ENCODE data around the gene ATP8B4. TPM values are rescaled to one million over a fixed set of nuclear protein-coding genes. Genes with fewer than 3 reads are reported as not detected.

ATP8B4 gene
- total and polyA plus RNA-seq, 2 donors (not counting 1 experiment from before 2014, with no cell fraction given): 3.5 to 19.5 TPM

GRCh38 chr15:49904296-49904695, 214.7 kb downstream of the ATP8B4 start:
- no peak for DNase-seq (ENCODE audit: low read depth in 2 of 2)
- TF ChIP-seq, protein P1, sequence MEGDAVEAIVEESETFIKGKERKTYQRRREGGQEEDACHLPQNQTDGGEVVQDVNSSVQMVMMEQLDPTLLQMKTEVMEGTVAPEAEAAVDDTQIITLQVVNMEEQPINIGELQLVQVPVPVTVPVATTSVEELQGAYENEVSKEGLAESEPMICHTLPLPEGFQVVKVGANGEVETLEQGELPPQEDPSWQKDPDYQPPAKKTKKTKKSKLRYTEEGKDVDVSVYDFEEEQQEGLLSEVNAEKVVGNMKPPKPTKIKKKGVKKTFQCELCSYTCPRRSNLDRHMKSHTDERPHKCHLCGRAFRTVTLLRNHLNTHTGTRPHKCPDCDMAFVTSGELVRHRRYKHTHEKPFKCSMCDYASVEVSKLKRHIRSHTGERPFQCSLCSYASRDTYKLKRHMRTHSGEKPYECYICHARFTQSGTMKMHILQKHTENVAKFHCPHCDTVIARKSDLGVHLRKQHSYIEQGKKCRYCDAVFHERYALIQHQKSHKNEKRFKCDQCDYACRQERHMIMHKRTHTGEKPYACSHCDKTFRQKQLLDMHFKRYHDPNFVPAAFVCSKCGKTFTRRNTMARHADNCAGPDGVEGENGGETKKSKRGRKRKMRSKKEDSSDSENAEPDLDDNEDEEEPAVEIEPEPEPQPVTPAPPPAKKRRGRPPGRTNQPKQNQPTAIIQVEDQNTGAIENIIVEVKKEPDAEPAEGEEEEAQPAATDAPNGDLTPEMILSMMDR (conservative IDR thresholded peaks at IDR 0.05 in 1 of 2, IDR thresholded peaks at IDR 0.05 in 1 of 2; ENCODE audit: low read depth in 1 of 2, low read length in 2 of 2): no peak
- no peak for TF ChIP-seq EZH2 (IDR thresholded peaks at IDR 0.05; ENCODE audit: low read length, missing control alignments)
- Histone ChIP-seq H4K20me1 (ENCODE audit: control insufficient read depth, extremely low read depth, insufficient read depth, low read length) (no peaks in the 10 kb centered on the region), H3K4me1 (ENCODE audit: control insufficient read depth, extremely low read depth, insufficient read depth, low read length) (peaks cover 19% of the 10 kb centered on the region), H2AFZ (ENCODE audit: low read length) (no peak overlapping the region), H3K36me3 (ENCODE audit: control insufficient read depth, insufficient read depth, low read length) (no peaks in the 10 kb centered on the region), H3K4me3 (replicated peaks in 1 of 4; ENCODE audit: control extremely low read depth in 1 of 4, insufficient read depth in 1 of 4, low read depth in 3 of 4, low read length in 4 of 4) (no peak overlapping the region), H3K27me3 (ENCODE audit: control insufficient read depth, insufficient read depth, low read length) (no peaks in the 10 kb centered on the region), H3K9ac (ENCODE audit: insufficient read depth, low read length) (no peak overlapping the region), H3K79me2 (ENCODE audit: control insufficient read depth, insufficient read depth, low read length) (no peaks in the 10 kb centered on the region), H3K9me3 (ENCODE audit: control insufficient read depth, insufficient read depth, low read depth, low read length) (no peaks in the 10 kb centered on the region), H3K27ac (ENCODE audit: insufficient read depth, low read length) (no peak overlapping the region), H3K4me2 (ENCODE audit: extremely low read depth, insufficient read depth, low read length) (no peak overlapping the region)

DNA sequence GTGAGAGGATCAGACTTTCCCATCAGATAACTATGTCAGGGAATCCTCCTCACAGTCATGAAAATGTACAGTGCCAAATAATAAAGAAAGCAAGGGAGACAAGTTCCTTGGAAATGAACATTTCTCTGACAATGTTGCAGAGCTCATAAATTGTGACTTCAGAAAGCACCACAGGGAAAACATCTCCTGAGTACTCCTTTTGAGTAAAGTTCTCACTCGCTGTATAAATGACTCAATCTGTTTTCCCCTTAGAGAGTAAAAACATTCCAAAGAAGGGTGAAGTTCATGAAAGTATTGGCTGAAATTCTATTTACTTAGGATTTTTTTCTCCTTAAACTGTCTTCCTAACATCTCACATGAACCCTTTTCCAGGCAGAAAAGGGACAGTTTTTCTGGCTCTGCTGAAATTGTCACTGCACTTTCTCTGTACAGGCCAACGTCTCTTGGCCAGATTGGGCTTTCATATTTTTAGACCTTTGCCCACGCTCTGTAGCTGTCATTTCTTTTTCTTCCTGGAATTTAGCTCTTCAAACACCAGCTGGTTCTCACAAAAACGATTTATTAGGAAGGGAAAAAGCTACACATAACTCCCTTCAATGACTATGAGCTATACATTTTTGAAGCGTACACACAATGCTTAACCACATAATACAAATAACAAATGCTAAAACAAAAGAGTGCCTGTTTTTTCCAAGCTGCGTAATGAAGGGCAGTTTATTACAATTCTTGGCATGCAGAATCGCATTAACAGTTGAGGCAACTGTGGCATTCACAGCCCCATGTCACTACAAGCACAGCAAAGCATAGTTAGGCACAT, 216.1 kb downstream of the ATP8B4 start:
- no peaks in the 10 kb centered on the region for H4K20me1 ChIP-seq (ENCODE audit: control insufficient read depth, extremely low read depth, insufficient read depth, low read length)
- H2AFZ ChIP-seq (ENCODE audit: low read length): peak overlapping the region; percentile 37
- H3K27me3 ChIP-seq (ENCODE audit: control insufficient read depth, insufficient read depth, low read length): no peaks in the 10 kb centered on the region
- no peak for TF ChIP-seq EZH2 (IDR thresholded peaks at IDR 0.05; ENCODE audit: low read length, missing control alignments)
- TF ChIP-seq, protein P1 (conservative IDR thresholded peaks at IDR 0.05 in 1 of 2, IDR thresholded peaks at IDR 0.05 in 1 of 2; ENCODE audit: low read depth in 1 of 2, low read length in 2 of 2): no peak
- peak; percentile 70 to 82 for DNase-seq (ENCODE audit: low read depth in 2 of 2)
- no peak overlapping the region for H3K4me3 ChIP-seq (replicated peaks in 1 of 4; ENCODE audit: control extremely low read depth in 1 of 4, insufficient read depth in 1 of 4, low read depth in 3 of 4, low read length in 4 of 4)
- peak overlapping the region; percentile 28 for H3K9ac ChIP-seq (ENCODE audit: insufficient read depth, low read length)
- H3K9me3 ChIP-seq (ENCODE audit: control insufficient read depth, insufficient read depth, low read depth, low read length): no peaks in the 10 kb centered on the region
- H3K27ac ChIP-seq (ENCODE audit: insufficient read depth, low read length): peak overlapping the region; percentile 67
- no peaks in the 10 kb centered on the region for H3K36me3 ChIP-seq (ENCODE audit: control insufficient read depth, insufficient read depth, low read length)
- no peaks in the 10 kb centered on the region for H3K79me2 ChIP-seq (ENCODE audit: control insufficient read depth, insufficient read depth, low read length)
- H3K4me1 ChIP-seq (ENCODE audit: control insufficient read depth, extremely low read depth, insufficient read depth, low read length): peaks cover 19% of the 10 kb centered on the region
- peak overlapping the region; percentile 55 for H3K4me2 ChIP-seq (ENCODE audit: extremely low read depth, insufficient read depth, low read length)

DNA sequence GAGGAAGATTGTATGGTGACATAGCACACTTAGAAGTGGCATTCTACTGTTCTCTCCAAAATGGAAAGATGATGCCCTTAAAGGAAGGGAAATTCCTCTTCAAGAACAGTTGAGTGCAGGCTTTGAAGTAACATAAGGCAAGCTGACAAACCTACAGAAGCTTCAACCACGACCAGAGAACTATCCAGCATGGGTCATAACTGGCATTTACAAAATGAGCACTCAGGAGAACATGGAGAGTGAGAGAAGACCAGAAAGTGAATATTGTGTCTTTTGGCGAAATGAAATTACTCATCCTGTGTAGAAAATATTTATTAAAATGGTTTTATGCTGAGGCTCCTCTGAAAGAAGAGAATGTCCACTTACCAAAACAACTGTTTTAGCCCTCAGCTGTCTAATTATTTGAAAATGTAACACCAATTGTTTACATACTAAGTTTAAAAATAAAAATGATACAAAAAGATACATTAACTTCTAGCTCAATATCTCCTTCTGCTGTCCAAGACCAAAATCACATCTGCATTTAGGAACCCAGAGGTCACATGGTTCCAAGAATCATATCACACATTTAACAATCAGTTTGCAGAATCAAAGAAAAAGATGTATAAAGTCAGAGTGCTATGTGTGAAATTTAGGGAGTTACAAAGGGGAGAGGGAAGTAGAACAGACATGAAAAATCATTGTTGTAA, 216.9 kb downstream of the ATP8B4 start:
- H4K20me1 ChIP-seq (ENCODE audit: control insufficient read depth, extremely low read depth, insufficient read depth, low read length): no peaks in the 10 kb centered on the region
- H3K9ac ChIP-seq (ENCODE audit: insufficient read depth, low read length): peak overlapping the region; percentile 28
- H3K36me3 ChIP-seq (ENCODE audit: control insufficient read depth, insufficient read depth, low read length): no peaks in the 10 kb centered on the region
- no peaks in the 10 kb centered on the region for H3K27me3 ChIP-seq (ENCODE audit: control insufficient read depth, insufficient read depth, low read length)
- no peak overlapping the region for H3K4me3 ChIP-seq (replicated peaks in 1 of 4; ENCODE audit: control extremely low read depth in 1 of 4, insufficient read depth in 1 of 4, low read depth in 3 of 4, low read length in 4 of 4)
- H3K79me2 ChIP-seq (ENCODE audit: control insufficient read depth, insufficient read depth, low read length): no peaks in the 10 kb centered on the region
- H3K4me2 ChIP-seq (ENCODE audit: extremely low read depth, insufficient read depth, low read length): peak overlapping the region; percentile 55
- peak overlapping the region; percentile 67 for H3K27ac ChIP-seq (ENCODE audit: insufficient read depth, low read length)
- DNase-seq (ENCODE audit: low read depth in 2 of 2): peak; percentile 32 to 83
- H2AFZ ChIP-seq (ENCODE audit: low read length): no peak overlapping the region
- TF ChIP-seq, protein P1 (conservative IDR thresholded peaks at IDR 0.05 in 1 of 2, IDR thresholded peaks at IDR 0.05 in 1 of 2; ENCODE audit: low read depth in 1 of 2, low read length in 2 of 2): peak; percentile 44 to 56
- no peak for TF ChIP-seq EZH2 (IDR thresholded peaks at IDR 0.05; ENCODE audit: low read length, missing control alignments)
- H3K9me3 ChIP-seq (ENCODE audit: control insufficient read depth, insufficient read depth, low read depth, low read length): no peaks in the 10 kb centered on the region
- peaks cover 19% of the 10 kb centered on the region for H3K4me1 ChIP-seq (ENCODE audit: control insufficient read depth, extremely low read depth, insufficient read depth, low read length)
